Activated T-cell treated with anti-CD3 and anti-CD28 coated beads, Interleukin-2, amount 50 U/mL, for 48 hours (primary cell): Measurements from ENCODE around the gene ROR2.

Experiments used
- DNase-seq, 2 experiments: peaks; one replicate each; pipeline ENCODE4 v3.0.0-alpha.2; 2020

ROR2 gene

DNA sequence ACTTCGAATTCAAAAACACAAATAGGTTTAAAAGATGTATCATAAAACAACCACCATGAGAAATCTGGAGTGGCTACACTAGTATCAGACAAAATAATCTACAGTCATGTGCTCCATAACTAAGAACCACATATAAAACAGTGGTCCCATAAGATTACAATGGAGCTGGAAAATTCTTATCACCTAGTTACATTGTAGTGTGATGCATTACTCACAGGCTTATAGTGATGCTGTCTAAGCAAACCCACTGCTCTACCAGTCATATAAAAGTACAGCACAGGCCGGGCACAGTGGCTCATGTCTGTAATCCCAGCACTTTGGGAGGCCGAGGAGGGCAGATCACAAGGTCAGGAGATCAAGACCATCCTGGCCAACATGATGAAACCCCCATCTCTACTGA is 160.1 kb downstream of the ROR2 start:
- DNase-seq = no peak

DNA sequence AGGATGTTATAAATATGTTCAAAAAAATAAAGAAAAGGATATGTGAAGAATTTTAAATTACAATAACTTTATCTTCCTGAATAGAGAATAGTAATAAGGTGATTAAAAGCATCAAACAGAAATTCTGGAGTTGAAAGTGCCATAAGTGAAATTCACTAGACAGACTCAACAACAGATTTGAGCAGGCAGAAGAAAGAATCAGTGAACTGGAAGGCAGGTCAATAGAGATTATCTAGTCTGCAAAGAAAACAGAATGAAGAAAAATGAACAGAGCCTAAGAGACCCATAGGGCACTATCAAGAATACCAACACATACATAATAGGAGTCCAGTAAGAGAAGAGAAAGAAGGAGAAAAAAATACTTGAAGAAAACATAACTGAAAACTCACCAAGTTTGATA is 162.1 kb downstream of the ROR2 start:
- no peak for DNase-seq

DNA sequence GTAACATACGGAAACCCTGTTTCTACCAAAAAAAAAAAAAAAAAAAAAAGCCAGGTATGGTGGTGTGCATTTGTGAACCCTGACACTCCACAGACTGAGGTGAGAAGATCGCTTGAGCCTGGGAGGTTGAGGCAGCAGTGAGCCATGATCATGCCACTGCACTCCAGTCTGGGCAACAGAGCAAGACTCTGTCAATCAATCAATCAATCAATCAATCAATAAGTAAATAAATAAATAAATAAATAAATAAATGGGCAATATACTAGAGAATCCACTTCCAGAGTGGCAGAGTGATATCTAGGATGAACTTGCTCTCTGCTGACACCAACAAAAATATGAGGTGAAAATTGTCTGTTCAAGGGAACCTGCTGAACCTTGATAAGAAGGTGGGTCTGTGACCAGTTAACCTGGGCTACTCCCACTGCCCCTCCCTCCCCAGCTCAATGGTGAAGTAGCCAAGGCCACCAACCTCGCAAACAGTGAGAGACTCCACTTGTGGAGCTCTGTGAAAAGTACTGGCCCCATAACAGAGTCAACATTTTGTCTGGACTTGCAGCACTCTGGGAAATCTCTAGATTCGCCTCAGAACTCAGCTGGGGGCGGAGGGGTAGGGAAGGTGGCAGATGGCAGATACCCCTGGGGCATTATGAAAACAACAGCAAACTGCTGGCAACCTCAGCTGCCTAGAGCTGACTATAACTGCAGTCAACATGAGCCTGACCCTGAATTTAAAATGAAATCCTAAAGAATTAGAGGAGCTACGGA is 163.7 kb downstream of the ROR2 start:
- DNase-seq = no peak

DNA sequence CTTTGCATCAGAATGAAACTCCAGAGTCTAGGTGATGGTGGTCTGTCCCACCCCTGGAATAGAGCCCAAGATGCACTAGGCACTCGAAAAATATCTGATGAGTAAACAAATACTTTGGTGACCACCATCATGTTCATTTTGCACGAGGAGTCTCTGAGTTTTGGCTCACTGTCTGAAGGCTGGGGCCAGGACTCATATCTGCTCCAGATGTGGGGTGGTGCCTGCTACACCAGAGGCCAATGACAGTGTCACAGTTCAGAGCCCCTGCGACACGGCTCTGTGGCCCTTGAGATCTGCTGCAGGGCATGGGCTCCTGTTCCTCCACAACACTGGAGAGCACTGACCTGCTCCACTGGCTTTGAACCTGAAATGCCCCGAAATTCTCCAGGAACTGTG is 164.6 kb downstream of the ROR2 start:
- DNase-seq = no peak

DNA sequence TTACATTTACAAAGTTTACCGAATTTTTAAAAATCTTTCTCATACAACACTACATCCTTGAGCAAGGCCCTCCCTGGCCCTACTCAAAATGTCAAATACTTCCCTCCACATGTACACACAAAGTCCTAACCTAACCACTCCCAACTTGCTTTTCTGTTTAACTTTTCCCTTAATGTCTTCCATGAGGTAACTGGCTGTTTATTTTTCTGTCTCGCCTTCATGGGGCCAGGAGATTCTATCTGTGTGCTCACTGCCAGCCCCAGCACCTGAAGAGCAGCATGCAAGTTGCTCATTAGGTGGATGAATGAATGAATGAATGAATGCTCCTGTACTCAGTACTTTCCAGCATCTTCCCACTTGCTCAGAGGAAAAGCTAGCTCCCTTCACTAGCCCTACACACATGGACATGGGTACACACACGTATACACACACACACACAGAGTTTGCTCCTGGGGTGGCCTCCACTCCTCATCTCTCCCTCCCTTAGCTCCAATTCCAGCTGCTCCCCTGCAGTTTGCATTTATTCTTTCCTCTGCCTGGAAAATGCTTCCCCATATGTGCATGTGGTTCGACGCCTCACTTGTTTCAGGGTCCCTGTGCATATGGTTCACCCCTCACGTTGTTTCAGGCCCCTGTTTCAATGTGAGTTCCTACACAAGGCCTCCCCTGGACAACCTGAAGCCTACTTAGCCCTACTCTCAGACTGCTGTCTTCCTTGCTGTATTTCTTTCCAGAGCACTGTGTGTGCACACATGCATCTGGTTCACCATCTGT is 165.2 kb downstream of the ROR2 start:
- no peak for DNase-seq

DNA sequence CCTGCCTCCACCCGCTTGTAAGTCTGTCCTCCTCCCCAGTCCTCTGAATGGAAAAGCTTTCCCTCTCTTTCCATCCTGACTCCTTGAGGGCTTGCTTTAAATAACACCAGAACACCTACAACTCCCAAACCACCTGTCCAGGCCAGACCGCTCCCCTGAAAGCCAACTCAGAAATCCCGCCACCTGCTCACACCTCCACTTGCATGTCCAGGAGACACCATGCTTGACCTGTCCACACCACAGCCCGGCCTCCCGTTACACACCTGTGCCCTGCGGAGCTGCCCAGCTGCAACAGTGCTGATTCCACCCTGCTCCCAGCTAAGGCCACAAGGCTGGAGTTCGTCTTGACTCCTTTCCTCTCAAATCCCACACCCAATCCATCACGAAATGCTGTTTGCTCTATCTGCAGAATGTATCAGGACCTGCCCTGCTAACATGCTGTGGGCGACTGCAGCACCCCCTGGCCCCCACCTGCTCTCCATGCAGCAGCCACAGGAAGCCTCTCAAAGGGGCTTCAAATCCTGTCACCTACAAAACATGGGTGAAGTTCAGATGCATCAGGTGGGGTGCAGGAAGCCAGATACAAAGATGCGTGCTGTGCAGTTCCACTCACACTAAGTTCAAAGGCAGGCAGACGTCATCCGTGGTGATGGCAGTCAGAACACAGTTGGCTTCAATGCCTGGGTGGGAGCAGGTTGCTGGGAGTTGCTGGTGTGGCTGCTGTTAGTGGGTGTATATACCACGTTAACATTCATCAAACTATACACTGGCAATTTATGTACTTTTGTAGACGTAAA is 166.0 kb downstream of the ROR2 start:
- DNase-seq = no peak

DNA sequence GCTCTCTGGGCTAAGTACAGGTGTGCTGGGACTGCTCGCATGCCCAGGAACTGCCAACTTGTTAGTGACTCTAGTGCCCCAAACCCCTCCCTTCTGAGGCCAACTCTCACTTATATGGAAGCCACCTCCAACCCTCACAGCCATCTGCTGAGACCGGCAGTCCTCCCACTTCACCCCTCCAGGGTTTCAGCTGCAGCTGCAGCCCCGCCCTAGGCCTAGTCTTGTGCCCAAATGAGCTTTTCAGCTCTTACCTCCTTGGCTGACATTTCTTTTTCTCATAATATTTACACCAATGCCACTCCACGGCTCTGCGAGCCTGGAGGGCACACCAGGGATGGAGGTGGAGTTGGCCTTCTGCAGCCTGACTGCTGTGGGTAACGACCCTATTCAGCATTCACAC is 166.6 kb downstream of the ROR2 start:
- DNase-seq = no peak

DNA sequence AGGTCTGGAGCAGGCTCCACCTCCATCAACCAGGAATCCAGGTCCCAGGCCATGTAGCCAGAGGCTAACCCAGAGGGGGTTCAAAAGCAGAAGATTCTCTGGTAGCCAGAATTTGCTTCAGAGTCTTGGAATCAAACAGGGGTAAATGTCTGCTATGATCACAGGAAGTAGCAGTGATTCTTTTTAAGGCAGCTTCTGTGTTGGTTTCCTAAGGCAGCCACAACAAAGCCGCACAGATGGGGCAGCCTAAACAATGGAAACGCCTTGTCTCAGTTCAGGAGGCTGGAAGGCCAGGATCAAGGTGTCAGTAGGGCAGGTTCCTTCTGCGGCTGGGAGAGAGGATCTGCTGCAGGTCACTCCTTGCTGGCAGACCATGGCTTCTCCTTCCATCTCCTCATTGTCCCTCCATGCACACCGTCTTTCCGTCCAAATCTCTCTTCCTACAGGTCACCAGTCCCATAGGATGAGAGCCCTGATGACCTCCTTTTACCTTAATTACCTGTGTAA is 167.3 kb downstream of the ROR2 start:
- no peak for DNase-seq

DNA sequence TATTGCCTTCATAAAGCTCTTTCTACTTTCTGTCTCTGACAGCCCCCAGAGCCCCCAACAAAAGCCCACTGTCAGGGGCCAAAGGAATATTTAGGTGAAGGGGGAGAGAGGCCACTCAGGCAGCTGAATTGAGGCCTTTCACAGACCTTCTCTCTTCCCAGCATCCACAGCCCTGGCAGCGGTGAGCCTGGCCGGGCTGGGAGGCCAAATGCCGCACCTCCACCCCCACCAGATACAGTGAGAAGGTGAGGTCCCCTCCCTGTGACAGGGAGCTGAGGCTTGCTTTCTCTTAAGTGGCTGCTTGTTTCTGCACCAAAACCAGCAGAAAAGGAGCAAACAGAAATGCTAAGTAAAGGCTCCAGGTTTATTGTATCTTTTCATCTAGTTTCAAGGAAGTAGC is 168.1 kb downstream of the ROR2 start:
- no peak for DNase-seq

DNA sequence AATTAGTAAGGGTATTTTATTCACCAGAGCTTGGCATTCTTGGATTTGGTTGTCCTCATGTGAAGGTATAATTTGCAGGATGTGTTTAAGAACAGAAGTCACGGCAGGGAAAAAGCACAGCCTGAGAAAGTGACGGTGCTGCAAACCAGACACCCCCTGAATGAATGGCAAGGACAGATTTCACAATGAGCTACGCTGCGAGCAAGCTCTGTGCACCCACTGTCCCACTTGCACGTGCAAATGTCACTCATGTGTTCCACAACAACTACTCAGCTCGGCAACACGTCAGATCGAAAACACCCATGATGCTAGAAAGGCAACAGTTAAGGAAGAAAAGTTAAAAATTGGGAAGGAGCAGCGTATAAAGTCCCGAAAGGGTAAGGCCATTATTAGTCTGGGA is 168.9 kb downstream of the ROR2 start:
- DNase-seq = no peak

DNA sequence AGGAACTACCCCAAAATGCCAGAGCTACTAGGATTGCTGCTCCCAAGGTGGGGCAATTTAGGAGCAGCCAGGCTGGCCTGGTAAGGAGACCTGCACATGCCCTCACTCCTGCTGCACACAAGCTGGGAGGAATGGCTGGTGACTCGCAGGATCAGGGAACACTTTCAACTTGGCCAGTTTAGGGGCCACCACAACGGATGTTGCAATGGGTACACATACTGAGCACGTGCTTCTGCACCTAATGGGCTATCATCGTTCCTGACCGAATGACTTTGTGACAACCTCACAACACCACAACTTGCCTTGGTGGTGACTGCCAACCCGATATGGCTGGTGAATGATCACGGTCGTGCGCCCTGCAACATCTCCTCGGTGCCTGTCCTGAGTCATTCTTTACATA is 172.0 kb downstream of the ROR2 start:
- DNase-seq = no peak

DNA sequence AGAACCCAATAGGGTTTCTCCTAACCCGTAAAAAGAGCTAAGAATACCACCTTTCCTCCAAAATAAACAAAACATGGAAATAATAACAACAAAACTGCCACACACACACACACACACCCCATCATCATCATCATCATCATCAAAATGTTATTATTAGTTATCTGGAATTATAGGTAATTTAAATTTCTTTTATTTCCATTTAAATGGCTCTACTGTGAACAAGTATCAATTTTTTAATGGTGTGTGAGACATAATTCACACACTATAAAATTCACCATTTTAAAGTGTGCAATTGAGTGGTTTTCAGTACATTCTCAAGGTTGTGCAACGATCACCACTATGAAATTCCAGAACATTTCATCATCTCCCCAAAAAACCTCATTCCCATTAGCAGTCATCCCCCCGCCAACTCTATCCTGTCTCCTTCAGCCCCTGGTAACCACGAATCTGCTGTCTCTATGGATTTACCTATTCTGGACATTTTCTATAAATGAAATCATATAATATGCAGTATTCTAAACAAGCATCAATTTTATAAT is 172.7 kb downstream of the ROR2 start:
- no peak for DNase-seq

DNA sequence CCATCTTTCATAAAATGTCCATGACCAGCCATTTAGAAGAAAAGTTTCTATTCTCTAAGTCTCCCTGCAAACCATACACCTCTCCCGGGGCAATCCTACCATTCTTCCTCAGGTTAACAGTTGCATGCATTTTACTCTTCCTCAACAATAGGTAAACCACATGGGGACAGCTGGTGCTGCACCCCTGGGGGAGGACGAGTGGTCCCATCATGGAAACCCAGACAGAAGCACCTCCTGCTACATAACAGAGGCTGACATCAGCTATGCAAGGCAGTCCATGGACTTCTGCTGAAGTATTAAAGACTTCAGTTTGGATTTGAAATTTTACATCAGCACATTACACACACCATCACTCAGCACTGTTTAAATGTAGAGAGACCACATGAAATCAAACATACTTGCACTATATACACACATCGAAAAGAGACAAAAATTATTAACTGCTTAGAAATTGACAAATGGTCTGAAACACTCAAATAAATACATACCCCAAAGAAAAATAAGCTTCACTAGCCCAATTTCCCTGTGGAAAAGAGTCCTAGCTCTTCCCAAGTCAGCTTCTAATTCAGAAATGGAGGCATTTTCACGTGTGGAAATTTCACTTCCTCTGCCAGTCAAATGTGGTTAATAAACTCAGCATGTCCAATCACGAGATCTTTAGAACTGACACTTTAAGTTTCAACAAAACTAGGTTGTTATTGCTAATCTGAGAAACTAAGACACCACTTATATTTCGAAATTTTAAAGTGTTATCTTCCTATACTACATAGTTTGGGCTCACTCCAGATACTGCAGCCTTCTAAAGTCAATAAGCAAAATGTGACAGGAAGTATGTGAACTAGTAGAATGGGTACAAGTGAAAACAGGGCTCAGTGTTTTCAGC is 173.4 kb downstream of the ROR2 start:
- no peak for DNase-seq

DNA sequence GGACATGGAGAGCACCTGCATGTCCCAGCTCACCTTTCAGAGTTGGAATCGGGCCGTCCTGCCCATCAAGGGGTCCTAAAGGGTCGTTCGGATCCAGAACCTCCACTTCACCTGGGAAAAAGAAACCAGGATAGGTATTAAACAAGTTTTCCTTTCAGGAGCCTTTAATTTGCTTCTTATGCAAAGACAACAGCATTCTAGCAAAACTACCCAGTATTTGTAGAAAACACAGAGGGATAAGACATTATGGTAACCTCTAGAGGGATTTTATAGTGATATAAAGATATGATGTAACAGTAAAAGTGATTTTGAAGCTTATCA is 174.4 kb downstream of the ROR2 start:
- no peak for DNase-seq

DNA sequence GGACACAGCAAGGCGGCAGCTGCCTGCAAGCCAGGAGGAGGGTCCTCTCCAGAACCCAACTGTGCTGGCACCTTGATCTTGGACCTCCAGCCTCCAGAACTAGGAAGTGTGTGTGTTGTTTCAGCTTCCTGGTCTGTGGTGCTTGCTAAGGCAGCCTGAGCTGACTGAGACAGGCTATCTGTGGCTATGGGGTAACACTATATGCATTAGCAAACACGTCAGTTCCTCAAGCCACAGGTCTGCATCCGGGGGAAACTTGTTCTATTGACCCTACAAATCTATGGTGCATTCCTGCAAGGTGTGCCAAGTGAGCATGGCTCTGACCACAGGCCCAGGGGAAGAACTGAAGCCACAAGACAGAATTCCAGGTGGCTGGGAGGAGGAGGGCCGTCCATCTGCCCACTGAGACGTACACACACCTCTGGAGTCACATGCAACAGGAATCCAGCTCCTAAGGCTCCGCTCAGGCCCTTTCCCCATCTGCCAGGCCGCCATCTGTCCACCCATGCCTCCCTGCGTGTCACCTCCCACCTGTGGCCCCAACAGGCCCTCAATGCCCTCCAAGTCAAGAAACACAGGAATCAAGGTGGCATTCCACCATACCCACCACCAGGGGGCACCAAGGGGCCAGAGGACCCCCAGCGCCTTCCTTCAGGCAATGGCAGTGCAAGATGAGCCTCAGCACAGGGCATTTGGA is 174.9 kb downstream of the ROR2 start:
- DNase-seq = peak; percentile 77 to 78

DNA sequence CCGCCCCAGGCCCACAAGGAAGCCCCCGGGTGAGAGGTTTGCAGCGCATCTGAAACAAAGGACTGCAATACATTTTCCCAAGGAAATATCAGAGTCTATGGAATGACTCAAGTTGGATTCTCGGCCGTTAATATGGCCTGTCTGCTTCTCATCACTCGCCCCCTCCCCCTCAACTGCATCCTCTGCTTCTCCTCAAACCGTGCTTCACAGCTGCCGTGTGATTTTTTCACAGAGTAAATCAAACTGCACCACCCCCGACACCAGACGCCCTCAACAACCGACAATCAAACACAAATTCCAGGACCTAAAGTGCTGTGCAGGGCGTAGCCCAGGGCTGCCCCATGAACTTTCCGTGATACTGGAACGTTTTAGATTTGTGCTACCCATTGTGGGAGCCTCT is 176.9 kb downstream of the ROR2 start:
- no peak for DNase-seq

DNA sequence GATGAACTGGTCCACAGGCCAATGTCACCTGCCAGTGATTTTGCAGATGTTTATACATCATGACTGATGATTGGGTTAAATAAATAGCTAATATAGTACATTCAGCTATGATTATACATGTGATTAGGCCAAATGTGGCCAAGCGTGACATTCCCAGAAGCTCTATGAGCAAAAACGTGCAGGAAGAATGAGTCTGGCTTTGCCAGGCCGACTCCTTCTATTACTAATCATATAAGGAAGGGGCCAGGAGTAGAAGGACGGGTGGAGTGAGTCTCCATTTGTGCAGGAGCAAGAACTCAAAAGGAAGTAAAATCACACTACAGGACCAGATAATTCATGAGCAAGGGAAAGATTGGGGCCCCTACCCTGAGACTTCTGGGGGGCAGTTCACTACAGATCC is 178.2 kb downstream of the ROR2 start:
- DNase-seq = no peak

DNA sequence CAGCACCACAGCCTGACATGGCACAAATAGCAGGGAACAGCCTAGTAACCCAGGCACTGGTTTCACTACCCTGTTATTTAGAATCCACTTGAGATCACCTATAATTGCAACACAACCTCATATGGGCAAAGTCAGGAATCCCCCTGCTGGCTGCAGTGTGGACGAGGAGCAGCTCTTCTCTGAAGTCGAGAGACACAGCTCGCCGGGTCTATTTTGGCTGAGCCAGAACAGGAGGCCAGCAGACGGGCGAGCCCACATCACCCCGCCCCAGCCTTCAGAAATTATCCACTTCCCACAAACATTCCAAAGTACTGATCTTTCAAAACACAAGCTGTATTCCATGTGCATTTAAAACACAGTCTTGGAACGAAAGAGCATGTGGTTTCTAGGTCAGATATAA is 179.0 kb downstream of the ROR2 start:
- no peak for DNase-seq

DNA sequence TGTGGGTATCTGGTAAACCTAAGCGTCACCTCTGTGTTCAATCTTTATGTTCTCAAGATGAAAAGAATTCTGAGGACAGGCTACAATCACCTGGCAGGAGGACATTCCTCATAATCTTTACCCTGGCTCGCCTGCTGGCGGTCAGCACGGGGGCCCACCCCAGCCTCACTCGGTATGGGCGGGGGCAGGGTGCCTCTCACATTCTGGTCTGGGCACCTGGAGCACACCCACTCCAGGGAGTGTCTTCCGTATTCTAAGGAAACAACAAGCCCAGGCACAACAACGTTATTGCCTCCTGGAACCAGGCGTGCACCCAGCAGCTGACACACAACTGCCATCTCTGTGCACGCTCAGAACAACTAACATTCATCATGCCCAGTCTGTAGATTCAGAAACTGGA is 179.8 kb downstream of the ROR2 start:
- no peak for DNase-seq

DNA sequence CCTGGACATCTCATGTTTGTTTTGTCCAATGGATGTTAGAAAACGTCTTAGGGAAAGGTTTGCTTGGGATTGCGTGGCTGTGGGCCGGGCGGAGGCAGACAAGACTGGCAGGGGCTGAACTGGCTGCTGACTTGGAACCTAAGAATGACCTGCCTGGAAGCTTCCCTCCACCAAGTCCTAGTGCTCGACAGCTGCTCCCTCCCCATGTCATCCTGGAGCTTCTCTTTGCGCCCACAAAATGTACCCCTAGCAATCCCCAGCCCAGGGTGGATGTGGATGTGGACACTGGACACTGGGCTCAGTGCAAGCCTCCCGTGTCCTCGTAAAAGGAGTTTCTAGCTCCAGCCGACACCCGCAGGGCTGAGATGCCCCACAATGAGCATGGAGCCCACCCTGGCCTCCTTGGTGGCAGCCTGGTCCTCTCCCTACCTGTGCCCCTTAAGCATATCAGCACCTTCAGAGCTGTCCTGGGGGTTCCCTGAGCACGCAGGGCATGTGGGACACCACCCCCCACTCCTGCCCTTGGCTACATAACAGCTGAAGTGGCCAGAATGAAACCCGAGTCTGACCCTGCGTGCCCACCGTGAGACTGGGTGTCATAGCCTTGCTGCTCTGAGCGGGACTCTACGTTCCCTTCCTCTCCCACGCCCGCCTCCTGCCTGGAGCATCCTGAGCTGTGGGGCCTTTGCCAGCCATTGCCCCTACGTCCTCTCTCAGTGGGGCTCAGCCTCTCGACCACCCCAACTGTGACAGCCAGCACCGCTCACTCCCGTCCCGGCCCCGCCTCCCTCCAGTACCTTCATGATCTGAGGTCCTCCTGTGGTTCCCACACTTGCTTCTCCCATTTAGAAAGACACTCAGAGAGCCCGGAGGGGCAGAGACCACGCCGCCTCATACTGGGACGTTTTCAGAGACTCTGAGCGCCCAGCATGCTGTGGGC is 180.8 kb downstream of the ROR2 start:
- DNase-seq = no peak

DNA sequence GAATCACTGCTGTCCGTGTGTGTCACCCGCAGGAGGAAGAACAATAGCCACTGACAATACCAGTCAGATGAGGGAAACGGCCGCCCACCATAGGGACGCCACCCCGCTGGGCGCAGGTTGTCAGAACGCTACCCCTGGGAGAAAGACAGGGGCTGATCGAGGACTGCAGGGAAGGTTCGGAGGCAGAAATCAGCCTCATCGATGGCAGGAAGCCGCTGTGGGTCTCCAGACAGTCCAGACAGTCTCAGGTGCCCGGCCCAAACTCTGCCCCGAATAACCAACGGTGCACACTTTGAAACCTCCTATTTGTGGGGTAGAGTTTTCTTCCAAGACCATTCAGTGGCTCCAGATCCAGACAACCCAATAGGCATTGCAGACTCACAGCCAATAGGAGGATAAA is 181.5 kb downstream of the ROR2 start:
- DNase-seq = no peak
